Neural cell (in vitro differentiated cells): Measurements from ENCODE around the gene PLOD3. TPM values are rescaled to one million over a fixed set of nuclear protein-coding genes. Genes with fewer than 3 reads are reported as not detected.

ENCODE experiments used
- H2AFZ ChIP-seq: fragments of 200-600, 300-800 bp; sonication (generic), shearing (Covaris generic); 2 replicates; pipeline ENCODE4 v1.6.0; 2014; ENCODE audit warnings: low read depth, mild to moderate bottlenecking, antibody characterized with exemption, low read length, moderate library complexity
- H3F3A ChIP-seq: fragments of 200-600 bp; shearing (Covaris generic); 2 replicates; pipeline ENCODE4 v1.6.1; 2016; ENCODE audit warnings: mild to moderate bottlenecking, moderate library complexity, mixed read lengths, antibody characterized with exemption, low read length; ENCODE audit not compliant: insufficient read depth, poor library complexity, severe bottlenecking
- H3K27ac ChIP-seq: fragments of 200-600, 300-800 bp; sonication (generic), shearing (Covaris generic); 2 replicates; pipeline ENCODE4 v1.5.1; 2014; ENCODE audit warnings: mild to moderate bottlenecking, low read length, moderate library complexity
- H3K27me3 ChIP-seq: fragments of 300-800, 200-600 bp; sonication (generic), shearing (Covaris generic); 2 replicates; pipeline ENCODE4 v1.6.0; 2014; ENCODE audit warnings: mild to moderate bottlenecking, low read depth, low read length, moderate library complexity; ENCODE audit not compliant: insufficient read depth
- H3K36me3 ChIP-seq: fragments of 300-800, 200-600 bp; sonication (generic), shearing (Covaris generic); 2 replicates; pipeline ENCODE4 v1.5.1; 2014; ENCODE audit warnings: mild to moderate bottlenecking, antibody characterized with exemption, low read length, moderate library complexity; ENCODE audit not compliant: insufficient read depth
- H3K4me2 ChIP-seq: fragments of 300-800, 200-600 bp; sonication (generic), shearing (Covaris generic); 2 replicates; pipeline ENCODE4 v1.6.0; 2014; ENCODE audit warnings: mild to moderate bottlenecking, low read length
- H3K4me3 ChIP-seq: fragments of 300-800, 200-600 bp; sonication (generic), shearing (Covaris generic); 2 replicates; pipeline ENCODE4 v1.5.1; 2014; ENCODE audit warnings: mild to moderate bottlenecking, low read length, moderate library complexity
- H3K79me2 ChIP-seq: fragments of 200-600 bp; shearing (Covaris generic); replicated peaks from 2 replicates; pipeline ENCODE4 v1.6.0; 2014; ENCODE audit warnings: mild to moderate bottlenecking, low read length, moderate library complexity; ENCODE audit not compliant: insufficient read depth
- H3K9ac ChIP-seq: fragments of 300-800, 200-600 bp; sonication (generic), shearing (Covaris generic); 2 replicates; pipeline ENCODE4 v1.6.1; 2016; ENCODE audit warnings: mild to moderate bottlenecking, low read length, mixed read lengths
- H3K9me2 ChIP-seq: fragments of 200-600 bp; shearing (Covaris generic); 2 replicates; pipeline ENCODE4 v1.6.1; 2016; ENCODE audit warnings: mild to moderate bottlenecking, low read length, mixed read lengths; ENCODE audit not compliant: insufficient read depth
- H3K9me3 ChIP-seq: fragments of 200-600, 300-800 bp; sonication (generic), shearing (Covaris generic); 2 replicates; pipeline ENCODE4 v1.6.1; 2016; ENCODE audit warnings: mild to moderate bottlenecking, mixed run types, low read length, moderate library complexity, mixed read lengths
- H4K20me1 ChIP-seq: fragments of 200-600 bp; shearing (Covaris generic); 2 replicates; pipeline ENCODE4 v1.6.1; 2016; ENCODE audit warnings: mild to moderate bottlenecking, mixed run types; ENCODE audit not compliant: insufficient read depth
- CTCF ChIP-seq: fragments of 450-650 bp; IDR thresholded peaks from 2 replicates; pipeline ENCODE4 v1.5.1; 2014; ENCODE audit warnings: antibody characterized with exemption, mild to moderate bottlenecking, moderate library complexity; ENCODE audit not compliant: poor library complexity, severe bottlenecking
- EP300 ChIP-seq: fragments of 450-650 bp; conservative IDR thresholded peaks from 2 replicates; pipeline ENCODE4 v1.6.1; 2014; ENCODE audit warnings: antibody characterized with exemption, mild to moderate bottlenecking, moderate library complexity; ENCODE audit not compliant: poor library complexity, severe bottlenecking
- EZH2 ChIP-seq: fragments of 200-600, 300-800 bp; shearing (Covaris generic), sonication (generic); IDR thresholded peaks from 2 replicates; pipeline ENCODE4 v1.6.1; 2014; ENCODE audit warnings: antibody characterized with exemption, low read length, borderline replicate concordance, mild to moderate bottlenecking; ENCODE audit not compliant: insufficient read depth, poor library complexity, severe bottlenecking
- MXI1 ChIP-seq: fragments of 450-650 bp; conservative IDR thresholded peaks from 2 replicates; pipeline ENCODE4 v1.6.1; 2014; ENCODE audit warnings: antibody characterized with exemption, mild to moderate bottlenecking; ENCODE audit not compliant: poor library complexity, severe bottlenecking
- POLR2AphosphoS5 ChIP-seq: IDR thresholded peaks from 2 replicates; pipeline ENCODE4 v1.6.1; 2012
- RAD21 ChIP-seq: fragments of 450-650 bp; conservative IDR thresholded peaks from 2 replicates; pipeline ENCODE4 v1.6.1; 2014; ENCODE audit warnings: antibody characterized with exemption, mild to moderate bottlenecking, moderate library complexity
- REST ChIP-seq: IDR thresholded peaks from 2 replicates; pipeline ENCODE4 v1.6.1; 2012; ENCODE audit warnings: borderline replicate concordance
- TAF1 ChIP-seq: IDR thresholded peaks from 2 replicates; pipeline ENCODE4 v1.6.1; 2012; ENCODE audit warnings: low read depth
- polyA plus RNA-seq: library from polyadenylated mRNA; depleted of rRNA; stranded (reverse); fragments of >200 nt; gene quantifications from 2 replicates; pipeline ENCODE4 v1.2.3, GENCODE V29; 2014

PLOD3 gene
- polyA plus RNA-seq, 1 donor from 2014 or later = 19.2 TPM

- H3K4me3 ChIP-seq = no peak overlapping the region
- peaks cover 31% of the 10 kb centered on the region for H3K27me3 ChIP-seq
These were observed 14.8 kb downstream of the PLOD3 start for GRCh38 chr7:101202603-101202918.

GRCh38 chr7:101201695-101202602 is 15.4 kb downstream of the PLOD3 start:
- no peak overlapping the region for H3K9ac ChIP-seq
- no peak overlapping the region for H3K4me3 ChIP-seq
- no peak overlapping the region for H3K27ac ChIP-seq
- H4K20me1 ChIP-seq = no peaks in the 10 kb centered on the region
- no peak overlapping the region for H2AFZ ChIP-seq
- no peaks in the 10 kb centered on the region for H3K36me3 ChIP-seq
- no peaks in the 10 kb centered on the region for H3K79me2 ChIP-seq
- no peaks in the 10 kb centered on the region for H3K9me3 ChIP-seq
- no peak overlapping the region for H3K4me2 ChIP-seq
- H3K27me3 ChIP-seq = peaks cover 31% of the 10 kb centered on the region
- H3F3A ChIP-seq = no peaks in the 10 kb centered on the region
- H3K9me2 ChIP-seq = no peaks in the 10 kb centered on the region
- TF ChIP-seq MXI1 = no peak
- TF ChIP-seq EZH2 = no peak
- no peak for TF ChIP-seq EP300
- no peak for TF ChIP-seq TAF1
- TF ChIP-seq RAD21 = no peak
- no peak for TF ChIP-seq CTCF

More at GRCh38 chr7:101202603-101202918, 14.8 kb downstream of the PLOD3 start:
- no peak overlapping the region for H3K9ac ChIP-seq
- TF ChIP-seq POLR2AphosphoS5 (no peak), MXI1 (no peak), EP300 (no peak), RAD21 (no peak), CTCF (no peak), TAF1 (no peak), REST (no peak), EZH2 (no peak)
- no peaks in the 10 kb centered on the region for H3F3A ChIP-seq
- no peaks in the 10 kb centered on the region for H3K36me3 ChIP-seq
- no peaks in the 10 kb centered on the region for H3K9me2 ChIP-seq
- no peaks in the 10 kb centered on the region for H3K9me3 ChIP-seq
- H2AFZ ChIP-seq = no peak overlapping the region
- no peak overlapping the region for H3K27ac ChIP-seq
- H3K79me2 ChIP-seq = no peaks in the 10 kb centered on the region
- no peaks in the 10 kb centered on the region for H4K20me1 ChIP-seq
- no peak overlapping the region for H3K4me2 ChIP-seq
